Glutamatergic neuron (in vitro differentiated cells): Measurements from ENCODE around the gene WDSUB1. TPM values are rescaled to one million over a fixed set of nuclear protein-coding genes. Genes with fewer than 3 reads are reported as not detected.

Source experiments
- DNase-seq: peaks from one replicate; pipeline ENCODE4 v3.0.0; 2022
- H3K27ac Mint-ChIP-seq: one replicate; pipeline ENCODE4 v1.8.0; 2020; ENCODE audit warnings: mild to moderate bottlenecking, mixed read lengths, inconsistent platforms; ENCODE audit not compliant: unreplicated experiment
- H3K27me3 Mint-ChIP-seq: one replicate; pipeline ENCODE4 v1.8.0; 2020; ENCODE audit warnings: mild to moderate bottlenecking, moderate library complexity, mixed read lengths, inconsistent platforms; ENCODE audit not compliant: unreplicated experiment
- H3K36me3 Mint-ChIP-seq: one replicate; pipeline ENCODE4 v1.8.0; 2020; ENCODE audit warnings: mild to moderate bottlenecking, mixed read lengths, inconsistent platforms; ENCODE audit not compliant: unreplicated experiment
- H3K4me1 Mint-ChIP-seq: one replicate; pipeline ENCODE4 v1.8.0; 2020; ENCODE audit warnings: mild to moderate bottlenecking, low read depth, mixed read lengths, inconsistent platforms; ENCODE audit not compliant: unreplicated experiment
- H3K4me3 Mint-ChIP-seq: one replicate; pipeline ENCODE4 v1.8.0; 2020; ENCODE audit warnings: mild to moderate bottlenecking, mixed read lengths, inconsistent platforms; ENCODE audit not compliant: unreplicated experiment
- H3K9me3 Mint-ChIP-seq: one replicate; pipeline ENCODE4 v1.8.0; 2020; ENCODE audit warnings: mild to moderate bottlenecking, moderate library complexity, mixed read lengths, inconsistent platforms; ENCODE audit not compliant: unreplicated experiment
- CTCF ChIP-seq: fragments of 200-600 bp; sonication (generic); IDR thresholded peaks from one replicate; pipeline ENCODE4 v1.5.0; 2021; ENCODE audit not compliant: partially characterized antibody, unreplicated experiment
- total RNA-seq: library from RNA; stranded (reverse); fragmentation: NEBNext Ultra II Directional; extraction: Animal tissue kit (Norgen Biotek cat#: 25700); gene quantifications from one replicate; pipeline ENCODE4 v1.2.1, GENCODE V29; 2021; ENCODE audit not compliant: unreplicated experiment

WDSUB1 gene
- total RNA-seq, 1 donor from 2014 or later, result 3.7 TPM

DNA sequence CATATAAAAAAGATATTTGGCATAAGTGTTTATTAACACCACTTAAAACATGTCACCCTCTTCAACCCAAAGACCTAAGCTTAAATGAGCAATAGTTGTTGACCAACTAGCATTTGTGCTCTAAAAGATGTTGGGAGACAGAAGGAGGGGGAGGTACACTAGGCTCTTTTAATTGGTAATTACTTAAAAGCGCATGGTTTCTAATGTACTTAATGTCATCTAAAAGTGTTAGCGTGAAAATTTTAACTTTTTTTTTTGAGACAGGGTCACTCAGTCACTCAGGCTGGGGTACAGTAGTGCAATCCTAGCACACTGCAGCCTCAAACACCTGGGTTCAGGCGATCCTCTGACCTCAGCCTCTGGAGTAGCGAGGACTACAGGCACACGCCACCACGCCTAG lies 5.5 kb downstream of the WDSUB1 start:
- Mint-ChIP-seq H3K27ac (no peak overlapping the region), H3K27me3 (no peaks in the 10 kb centered on the region), H3K36me3 (no peaks in the 10 kb centered on the region), H3K4me1 (peaks cover 6% of the 10 kb centered on the region), H3K4me3 (no peak overlapping the region), H3K9me3 (peaks cover 1% of the 10 kb centered on the region)
- no peak for DNase-seq
- no peak for TF ChIP-seq CTCF

GRCh38 chr2:159279700-159280099 lies 6.8 kb downstream of the WDSUB1 start:
- DNase-seq, result no peak
- Mint-ChIP-seq H3K4me1 (peaks cover 4% of the 10 kb centered on the region), H3K27ac (no peak overlapping the region)

DNA sequence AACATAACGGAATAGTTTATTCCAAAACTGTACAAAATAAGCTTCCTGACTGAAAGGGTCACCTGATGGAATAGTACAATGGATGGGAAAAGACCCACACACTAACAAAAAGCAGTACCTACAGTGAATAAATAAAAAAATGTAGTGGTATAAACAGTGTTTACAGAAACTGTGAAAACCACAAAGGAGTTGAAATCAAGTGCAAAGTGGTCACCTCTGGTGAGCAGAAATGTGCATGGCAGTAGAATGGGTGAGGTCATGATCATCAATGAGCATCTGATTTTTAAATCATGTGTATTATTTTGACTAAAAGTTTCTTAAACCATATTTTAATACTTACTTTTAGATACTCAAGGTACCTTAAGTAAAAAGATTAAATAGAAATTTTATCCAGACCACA lies 11.4 kb downstream of the WDSUB1 start:
- Mint-ChIP-seq H3K36me3 (no peaks in the 10 kb centered on the region), H3K4me3 (no peak overlapping the region), H3K27ac (no peak overlapping the region), H3K9me3 (no peaks in the 10 kb centered on the region), H3K4me1 (no peaks in the 10 kb centered on the region), H3K27me3 (no peaks in the 10 kb centered on the region)
- no peak for TF ChIP-seq CTCF
- no peak for DNase-seq

More at GRCh38 chr2:159279700-159280099, 6.8 kb downstream of the WDSUB1 start:
- no peaks in the 10 kb centered on the region for H3K27me3 Mint-ChIP-seq
- no peaks in the 10 kb centered on the region for H3K9me3 Mint-ChIP-seq
- no peaks in the 10 kb centered on the region for H3K36me3 Mint-ChIP-seq
- H3K4me3 Mint-ChIP-seq, result no peak overlapping the region
- TF ChIP-seq CTCF, result no peak

DNA sequence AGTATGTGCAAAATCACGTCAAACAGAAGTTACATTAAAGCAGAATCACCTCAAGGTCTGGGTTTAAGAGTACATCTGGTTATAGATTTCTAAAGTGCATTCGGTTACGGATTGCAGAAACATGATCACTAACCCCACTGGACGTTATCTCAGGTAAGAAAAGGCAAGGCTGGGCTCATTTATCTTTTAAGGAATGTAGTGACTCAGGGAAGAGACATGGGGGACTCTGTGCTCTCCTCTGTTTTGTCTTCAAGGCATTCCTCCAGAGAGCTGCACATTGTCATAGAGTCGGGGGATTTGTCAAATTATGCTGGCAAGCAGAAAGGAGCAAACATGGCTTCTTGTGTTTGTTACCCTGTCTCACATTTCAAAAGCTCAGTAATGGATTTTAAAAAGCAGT lies 14.3 kb downstream of the WDSUB1 start:
- no peak overlapping the region for H3K4me3 Mint-ChIP-seq
- H3K27ac Mint-ChIP-seq, result no peak overlapping the region
- H3K27me3 Mint-ChIP-seq, result no peaks in the 10 kb centered on the region
- no peaks in the 10 kb centered on the region for H3K4me1 Mint-ChIP-seq
- no peak for TF ChIP-seq CTCF
- H3K36me3 Mint-ChIP-seq, result no peaks in the 10 kb centered on the region
- no peak for DNase-seq
- no peaks in the 10 kb centered on the region for H3K9me3 Mint-ChIP-seq

- H3K27me3 Mint-ChIP-seq, result no peaks in the 10 kb centered on the region
- TF ChIP-seq CTCF, result no peak
- no peak overlapping the region for H3K27ac Mint-ChIP-seq
- no peaks in the 10 kb centered on the region for H3K4me1 Mint-ChIP-seq
- H3K4me3 Mint-ChIP-seq, result no peak overlapping the region
- no peak for DNase-seq
- H3K9me3 Mint-ChIP-seq, result no peaks in the 10 kb centered on the region
- H3K36me3 Mint-ChIP-seq, result no peaks in the 10 kb centered on the region
These were observed 15.6 kb downstream of the WDSUB1 start for GRCh38 chr2:159270744-159271379.
